Thyroid gland (tissue), 4 donors: ENCODE measurements around the gene TNC.

Experiments used
- POLR2A ChIP-seq, 2 donors: fragments of 450-650 bp; IDR thresholded peaks; one replicate each; pipeline ENCODE4 v1.6.1; 2017; ENCODE audit warnings: antibody characterized with exemption in 2 of 2, mild to moderate bottlenecking in 2 of 2, moderate library complexity in 1 of 2
- TF ChIP-seq, protein P1 (sequence below), 6 experiments: fragments of 200-600 bp in 3 of 6; fragments of 450-650 bp in 3 of 6; sonication (generic) in 3 of 6; IDR thresholded peaks; one replicate each; pipeline ENCODE4 v1.5.1; 2016 to 2019; ENCODE audit warnings: antibody characterized with exemption in 6 of 6, mild to moderate bottlenecking in 2 of 6, inconsistent platforms in 1 of 6, moderate library complexity in 1 of 6

DNA sequence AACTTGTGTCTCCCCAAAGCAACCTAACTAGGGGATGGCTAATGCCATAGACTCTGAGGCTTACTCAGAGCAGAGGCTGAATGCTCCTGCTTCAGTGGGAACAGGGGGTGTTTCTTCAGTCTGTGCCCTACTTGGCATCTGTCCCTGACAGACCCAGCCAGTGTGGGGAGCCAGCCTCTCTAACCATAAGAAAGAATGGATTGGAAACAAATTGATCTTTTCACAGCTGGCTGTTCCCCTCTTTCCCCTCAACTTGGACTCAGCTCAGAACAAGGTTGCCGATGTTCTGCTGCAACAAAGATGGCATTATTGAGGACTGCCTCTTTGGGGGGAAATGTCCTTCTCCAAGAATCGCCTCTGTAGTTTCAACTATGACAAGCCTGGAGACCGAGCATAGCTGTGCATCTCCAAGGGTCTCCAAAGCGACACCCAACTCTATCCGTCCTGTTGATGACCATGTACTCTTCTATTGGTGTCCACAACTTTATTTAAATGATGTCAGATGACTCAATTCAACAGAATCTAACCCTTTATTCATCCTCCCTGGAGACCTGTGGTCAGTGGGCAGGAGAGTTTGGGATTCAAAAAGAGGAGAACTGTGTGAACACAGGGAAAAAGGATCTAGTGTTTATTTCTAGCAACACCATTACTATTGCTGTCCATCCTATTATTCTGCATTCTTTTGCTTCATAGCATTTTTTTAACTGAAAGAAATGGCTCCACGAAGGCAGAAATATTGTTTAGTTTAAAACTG is 24.7 kb upstream of the TNC start:
- TF ChIP-seq, protein P1, sequence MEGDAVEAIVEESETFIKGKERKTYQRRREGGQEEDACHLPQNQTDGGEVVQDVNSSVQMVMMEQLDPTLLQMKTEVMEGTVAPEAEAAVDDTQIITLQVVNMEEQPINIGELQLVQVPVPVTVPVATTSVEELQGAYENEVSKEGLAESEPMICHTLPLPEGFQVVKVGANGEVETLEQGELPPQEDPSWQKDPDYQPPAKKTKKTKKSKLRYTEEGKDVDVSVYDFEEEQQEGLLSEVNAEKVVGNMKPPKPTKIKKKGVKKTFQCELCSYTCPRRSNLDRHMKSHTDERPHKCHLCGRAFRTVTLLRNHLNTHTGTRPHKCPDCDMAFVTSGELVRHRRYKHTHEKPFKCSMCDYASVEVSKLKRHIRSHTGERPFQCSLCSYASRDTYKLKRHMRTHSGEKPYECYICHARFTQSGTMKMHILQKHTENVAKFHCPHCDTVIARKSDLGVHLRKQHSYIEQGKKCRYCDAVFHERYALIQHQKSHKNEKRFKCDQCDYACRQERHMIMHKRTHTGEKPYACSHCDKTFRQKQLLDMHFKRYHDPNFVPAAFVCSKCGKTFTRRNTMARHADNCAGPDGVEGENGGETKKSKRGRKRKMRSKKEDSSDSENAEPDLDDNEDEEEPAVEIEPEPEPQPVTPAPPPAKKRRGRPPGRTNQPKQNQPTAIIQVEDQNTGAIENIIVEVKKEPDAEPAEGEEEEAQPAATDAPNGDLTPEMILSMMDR (IDR thresholded peaks at IDR 0.05): no peak
- no peak for TF ChIP-seq POLR2A (IDR thresholded peaks at IDR 0.05)
